ENCODE results near the gene ACTR6. TPM values are rescaled to one million over a fixed set of nuclear protein-coding genes. Genes with fewer than 3 reads are reported as not detected.
"Not testable (repeated sequence)": the region's sequence is repeated elsewhere in the genome, so short reads cannot be mapped to it uniquely, and the experiment has no call there.

ACTR6 gene
- total RNA-seq, 4 donors from 2014 or later = 11.6 to 30.8 (median 17.5) TPM

- no peaks in the 10 kb centered on the region for H3K27me3 ChIP-seq
- H3K36me3 ChIP-seq = peaks cover 3 to 81% of the 10 kb centered on the region in 2 donors
- no peak overlapping the region for H3K4me3 ChIP-seq
- H3K4me1 ChIP-seq = no peaks in the 10 kb centered on the region
- no peak for ATAC-seq
- H3K9me3 ChIP-seq = no peaks in the 10 kb centered on the region
- H3K27ac ChIP-seq = no peak overlapping the region
- TF ChIP-seq EP300 (IDR thresholded peaks at IDR 0.05) (no peak), POLR2A (IDR thresholded peaks at IDR 0.05) (no peak), POLR2AphosphoS5 (IDR thresholded peaks at IDR 0.05) (no peak), CTCF (IDR thresholded peaks at IDR 0.05) (no peak)
- WGBS, 2 donors (ENCODE audit: low coverage in 1 of 2) = 94 to 96% methylated on average over 3 to 4 of the region's 4 CpGs
Measured at GRCh38 chr12:100216337-100216736, 15.7 kb downstream of the ACTR6 start.

GRCh38 chr12:100219328-100220109 lies 18.9 kb downstream of the ACTR6 start:
- H3K36me3 ChIP-seq = peaks cover 3 to 86% of the 10 kb centered on the region in 2 donors
- no peaks in the 10 kb centered on the region for H3K9me3 ChIP-seq
- ATAC-seq = no peak
- no peaks in the 10 kb centered on the region for H3K4me1 ChIP-seq
- no peak overlapping the region for H3K4me3 ChIP-seq
- no peak for TF ChIP-seq CTCF (IDR thresholded peaks at IDR 0.05)
- TF ChIP-seq POLR2A (IDR thresholded peaks at IDR 0.05) = no peak
- TF ChIP-seq EP300 (IDR thresholded peaks at IDR 0.05) = no peak
- no peak for TF ChIP-seq POLR2AphosphoS5 (IDR thresholded peaks at IDR 0.05)
- WGBS, 2 donors (ENCODE audit: low coverage in 1 of 2) = 75 to 83% methylated on average over 5 of the region's 5 CpGs
- no peaks in the 10 kb centered on the region for H3K27me3 ChIP-seq
- H3K27ac ChIP-seq = no peak overlapping the region

- Histone ChIP-seq H3K27me3 (no peaks in the 10 kb centered on the region), H3K36me3 (peaks cover 3 to 83% of the 10 kb centered on the region in 2 donors), H3K4me1 (no peaks in the 10 kb centered on the region), H3K9me3 (no peaks in the 10 kb centered on the region), H3K27ac (no peak overlapping the region), H3K4me3 (no peak overlapping the region)
- no peak for TF ChIP-seq EP300 (IDR thresholded peaks at IDR 0.05)
- TF ChIP-seq CTCF (IDR thresholded peaks at IDR 0.05) = no peak
- TF ChIP-seq POLR2AphosphoS5 (IDR thresholded peaks at IDR 0.05) = no peak
- 80 to 83% methylated on average over 2 to 3 of the region's 3 CpGs for WGBS, 2 donors (ENCODE audit: low coverage in 1 of 2)
- no peak for ATAC-seq
Measured at GRCh38 chr12:100221523-100221922, 20.9 kb downstream of the ACTR6 start.

- H3K27ac ChIP-seq, H3K4me1 ChIP-seq, H3K9me3 ChIP-seq, ATAC-seq, H3K27me3 ChIP-seq, H3K4me3 ChIP-seq: not testable (repeated sequence)
- WGBS, 2 donors (ENCODE audit: low coverage in 1 of 2) = 94 to 98% methylated on average over 3 to 5 of the region's 6 CpGs
- peaks cover 3 to 83% of the 10 kb centered on the region in 2 donors for H3K36me3 ChIP-seq
Measured at GRCh38 chr12:100222173-100222572, 21.6 kb downstream of the ACTR6 start.

- Histone ChIP-seq H3K4me3 (no peak overlapping the region), H3K27me3 (no peaks in the 10 kb centered on the region), H3K9me3 (no peaks in the 10 kb centered on the region), H3K36me3 (peaks cover 0 to 54% of the 10 kb centered on the region in 2 donors), H3K4me1 (no peaks in the 10 kb centered on the region), H3K27ac (no peak overlapping the region)
- ATAC-seq = no peak
- TF ChIP-seq CTCF (IDR thresholded peaks at IDR 0.05) = no peak
- TF ChIP-seq POLR2AphosphoS5 (IDR thresholded peaks at IDR 0.05) = no peak
- no peak for TF ChIP-seq POLR2A (IDR thresholded peaks at IDR 0.05)
- no peak for TF ChIP-seq EP300 (IDR thresholded peaks at IDR 0.05)
Measured at GRCh38 chr12:100225491-100225890, 24.9 kb downstream of the ACTR6 start.
